IPS-18c (cell line): ENCODE data around the gene HEXA.
"Not testable (repeated sequence)": the region's sequence is repeated elsewhere in the genome, so short reads cannot be mapped to it uniquely, and the experiment has no call there.

Source experiments
- H3K4me3 ChIP-seq: 2 replicates; pipeline ENCODE4 v1.7.0; 2013; ENCODE audit warnings: low read depth, mild to moderate bottlenecking, low read length, moderate library complexity; ENCODE audit not compliant: insufficient read depth
- H3K9me3 ChIP-seq: one replicate; pipeline ENCODE4 v1.6.1; 2013; ENCODE audit warnings: mild to moderate bottlenecking, low read length, moderate library complexity; ENCODE audit not compliant: control insufficient read depth, insufficient read depth

HEXA gene

DNA sequence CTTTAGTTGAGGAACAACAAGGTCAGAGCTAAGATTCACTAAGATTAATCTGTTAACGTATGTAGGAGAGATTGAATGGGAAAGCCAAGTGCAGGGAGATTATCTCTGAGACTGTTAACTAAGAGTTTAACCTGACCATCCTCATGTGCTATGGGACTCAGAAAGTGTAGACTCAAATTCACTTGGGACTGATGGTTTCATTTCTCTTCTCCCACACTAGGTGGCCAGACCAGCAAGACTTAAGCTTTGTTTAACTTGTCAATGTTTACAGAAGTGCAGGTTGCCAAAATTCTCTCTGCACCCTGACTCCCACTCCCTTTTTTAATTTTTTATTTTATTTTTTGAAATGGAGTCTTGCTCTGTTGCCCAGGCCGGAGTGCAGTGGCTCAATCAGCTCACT, 6.3 kb upstream of the HEXA start:
- no peak overlapping the region for H3K4me3 ChIP-seq

DNA sequence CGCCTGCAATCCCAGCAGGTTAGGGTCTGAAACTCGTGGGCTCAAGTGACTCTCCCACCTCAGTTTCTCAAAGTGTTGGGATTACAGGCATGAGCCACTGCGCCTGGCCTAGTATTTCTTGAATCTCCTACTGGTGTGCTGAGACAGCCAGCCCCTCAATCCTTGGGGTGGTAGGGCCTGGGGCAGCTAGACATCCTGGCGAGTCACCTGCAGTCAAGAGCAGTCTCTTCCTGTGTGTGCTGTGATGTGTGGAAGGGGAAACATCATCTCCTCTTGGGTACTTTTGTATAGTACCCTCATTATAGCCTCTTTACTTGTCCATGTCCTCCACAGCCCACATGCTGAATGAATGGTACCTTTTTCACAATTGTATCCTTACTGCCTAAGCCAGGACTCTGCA, 4.9 kb upstream of the HEXA start:
- H3K4me3 ChIP-seq, result no peak overlapping the region
- no peaks in the 10 kb centered on the region for H3K9me3 ChIP-seq

More for the DNA sequence above, 6.3 kb upstream of the HEXA start:
- no peaks in the 10 kb centered on the region for H3K9me3 ChIP-seq

- Histone ChIP-seq H3K4me3 (no peak overlapping the region), H3K9me3 (no peaks in the 10 kb centered on the region)
Observed at GRCh38 chr15:72379856-72380430, 4.1 kb upstream of the HEXA start.

- H3K9me3 ChIP-seq, H3K4me3 ChIP-seq: not testable (repeated sequence)
Observed at GRCh38 chr15:72379106-72379505, 3.3 kb upstream of the HEXA start.

DNA sequence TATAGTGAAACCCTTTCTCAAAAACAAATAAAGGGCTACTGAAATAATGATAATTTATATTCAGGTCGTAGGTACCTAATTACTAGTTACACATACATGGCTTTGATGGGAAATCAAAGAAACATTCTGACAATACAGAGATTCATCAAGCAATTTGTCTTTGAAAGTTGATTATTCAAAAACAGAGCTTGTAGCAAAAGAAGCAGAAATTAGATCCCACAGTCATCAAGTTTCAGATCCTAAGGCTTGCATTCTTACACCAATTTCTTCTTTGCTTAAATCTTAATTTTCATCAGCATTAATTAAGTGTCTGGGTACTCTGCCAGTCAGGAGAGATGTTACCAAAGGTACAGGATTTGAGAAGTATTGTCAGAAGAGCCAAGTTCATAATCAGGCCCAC, 1.5 kb upstream of the HEXA start:
- no peaks in the 10 kb centered on the region for H3K9me3 ChIP-seq
- H3K4me3 ChIP-seq, result no peak overlapping the region

- Histone ChIP-seq H3K9me3 (no peaks in the 10 kb centered on the region), H3K4me3 (peak overlapping the region; percentile 89)
Observed at GRCh38 chr15:72375501-72375845, 341 bp downstream of the HEXA start.

- no peaks in the 10 kb centered on the region for H3K9me3 ChIP-seq
- no peak overlapping the region for H3K4me3 ChIP-seq
Observed at GRCh38 chr15:72372361-72372760, 3.5 kb downstream of the HEXA start.

DNA sequence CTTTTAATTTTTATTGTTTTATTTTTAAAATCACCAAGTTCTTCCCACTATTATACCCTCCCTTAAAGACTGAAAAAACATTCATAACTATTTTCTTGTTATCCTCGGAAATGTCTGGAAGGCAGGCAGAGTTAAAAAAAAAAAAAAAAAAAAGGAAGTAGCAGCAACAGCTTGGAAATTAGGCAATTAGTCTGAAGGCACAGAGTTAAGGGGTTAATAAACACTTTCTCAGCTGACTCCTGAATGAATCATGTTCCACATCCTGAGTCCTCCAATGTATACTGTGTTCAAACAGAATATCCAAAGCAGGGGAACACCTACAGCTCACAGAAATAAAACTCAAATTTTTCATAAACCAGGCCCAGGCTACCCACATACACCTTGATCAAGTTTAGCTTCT, 5.8 kb downstream of the HEXA start:
- Histone ChIP-seq H3K9me3 (peaks cover 2% of the 10 kb centered on the region), H3K4me3 (no peak overlapping the region)

- Histone ChIP-seq H3K4me3 (no peak overlapping the region), H3K9me3 (peaks cover 2% of the 10 kb centered on the region)
Observed at GRCh38 chr15:72368899-72369298, 6.9 kb downstream of the HEXA start.

DNA sequence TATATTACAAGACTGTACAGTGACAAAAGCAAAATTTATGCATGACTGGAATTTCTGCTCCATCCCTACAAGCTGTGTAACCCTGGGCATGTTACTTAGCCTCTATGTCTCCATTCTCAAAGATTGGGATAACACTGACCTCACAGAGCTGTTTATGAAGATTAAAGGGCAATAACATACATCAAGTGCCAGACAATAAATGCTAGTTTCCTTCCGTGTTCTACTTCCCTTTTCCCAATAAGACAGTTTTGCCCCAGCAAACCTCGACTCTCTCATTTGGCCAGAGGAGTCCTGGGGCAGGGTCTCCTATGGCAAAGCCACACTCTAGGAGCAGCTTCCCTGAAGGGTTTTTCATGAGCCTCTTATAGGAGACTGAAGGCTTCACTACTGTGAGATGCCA, 7.5 kb downstream of the HEXA start:
- peaks cover 2% of the 10 kb centered on the region for H3K9me3 ChIP-seq
- no peak overlapping the region for H3K4me3 ChIP-seq

DNA sequence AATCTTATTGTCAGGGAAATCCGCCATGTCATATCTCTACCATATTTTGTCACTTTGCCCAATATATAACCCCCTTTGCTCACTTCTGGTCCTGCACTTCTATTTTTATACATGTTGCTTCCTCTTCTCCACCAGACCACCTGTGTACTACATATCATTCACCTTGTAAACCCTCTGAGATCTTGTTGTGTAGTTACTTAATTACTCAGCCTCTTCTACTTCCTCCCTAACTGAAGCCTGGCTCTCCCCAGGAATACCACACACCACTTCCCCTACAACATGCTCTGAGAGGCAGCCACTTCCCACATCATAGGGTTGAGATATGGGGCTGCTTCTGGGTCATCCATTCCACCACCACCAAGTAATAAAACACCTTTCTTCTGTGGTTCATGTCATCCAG, 10.0 kb downstream of the HEXA start:
- H3K4me3 ChIP-seq, result no peak overlapping the region
- H3K9me3 ChIP-seq, result peaks cover 2% of the 10 kb centered on the region

- no peak overlapping the region for H3K4me3 ChIP-seq
- H3K9me3 ChIP-seq, result no peaks in the 10 kb centered on the region
Observed at GRCh38 chr15:72361176-72361575, 14.6 kb downstream of the HEXA start.

DNA sequence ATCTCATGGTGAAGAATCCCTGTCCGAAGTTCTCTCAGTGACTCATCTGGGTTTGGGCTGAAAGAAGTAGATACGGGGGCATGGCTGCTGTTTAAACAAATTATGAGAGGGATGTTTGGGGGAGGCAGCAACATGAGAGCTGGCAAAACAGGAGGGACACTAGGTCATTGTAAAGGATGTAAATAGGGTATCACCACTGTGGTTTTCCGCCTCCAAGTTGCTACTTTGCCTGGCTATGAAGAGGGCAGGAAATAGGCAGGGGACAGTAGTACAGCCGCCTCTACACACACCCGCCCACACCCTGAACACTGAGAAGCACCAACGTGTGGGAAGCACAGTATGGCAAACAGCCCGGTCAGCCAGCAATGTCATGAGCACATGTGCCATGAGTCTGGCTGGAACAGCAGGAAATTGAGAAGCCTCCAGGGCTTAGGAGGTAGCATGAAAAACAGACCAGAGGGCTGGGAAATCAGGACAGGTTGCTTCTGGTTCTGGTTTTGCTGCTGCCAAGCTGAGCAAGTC, 17.1 kb downstream of the HEXA start:
- H3K9me3 ChIP-seq, result no peaks in the 10 kb centered on the region
- no peak overlapping the region for H3K4me3 ChIP-seq

GRCh38 chr15:72358121-72358520, 17.7 kb downstream of the HEXA start:
- Histone ChIP-seq H3K9me3 (no peaks in the 10 kb centered on the region), H3K4me3 (no peak overlapping the region)

DNA sequence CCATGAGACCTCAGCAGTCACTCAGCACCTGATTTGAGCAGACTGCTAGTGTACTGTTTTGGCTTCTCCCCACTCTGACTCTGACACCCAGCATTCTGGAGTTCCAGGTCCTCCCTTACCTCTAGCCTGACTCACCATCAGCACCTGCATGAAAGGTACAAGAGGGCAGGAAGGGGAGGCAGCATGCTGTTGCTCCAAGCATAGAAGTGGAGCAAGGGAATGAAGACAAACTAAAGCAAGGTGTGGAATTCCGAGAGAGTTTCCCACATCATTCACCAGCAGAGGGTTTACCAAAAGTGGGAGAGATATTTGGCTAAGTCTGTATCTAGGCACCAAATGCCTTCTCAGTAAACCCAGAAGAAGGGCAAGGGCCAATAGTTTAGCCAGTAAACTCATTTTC, 21.3 kb downstream of the HEXA start:
- Histone ChIP-seq H3K9me3 (no peaks in the 10 kb centered on the region), H3K4me3 (no peak overlapping the region)

- Histone ChIP-seq H3K9me3 (no peaks in the 10 kb centered on the region), H3K4me3 (no peak overlapping the region)
Observed at GRCh38 chr15:72353266-72353665, 22.5 kb downstream of the HEXA start.

DNA sequence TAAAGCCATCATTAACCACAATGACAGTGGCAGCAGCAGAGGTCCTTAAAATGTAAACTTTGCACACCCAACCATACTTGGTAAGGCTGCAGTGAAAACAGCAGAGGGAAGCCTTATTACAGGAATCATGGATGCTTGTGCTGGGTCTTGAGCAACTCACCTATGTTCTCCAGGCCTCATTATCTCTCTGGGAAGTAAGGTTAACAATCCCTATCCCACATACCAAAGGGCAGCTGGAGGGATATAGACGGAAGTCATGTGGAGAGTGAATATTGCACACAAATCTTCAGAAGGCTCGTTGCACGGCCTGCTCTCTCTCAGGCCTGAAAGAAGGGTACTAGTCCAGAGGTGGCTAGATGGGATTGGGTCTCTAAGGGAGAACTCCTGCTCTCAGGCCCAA, 30.0 kb downstream of the HEXA start:
- Histone ChIP-seq H3K4me3 (no peak overlapping the region), H3K9me3 (no peaks in the 10 kb centered on the region)

DNA sequence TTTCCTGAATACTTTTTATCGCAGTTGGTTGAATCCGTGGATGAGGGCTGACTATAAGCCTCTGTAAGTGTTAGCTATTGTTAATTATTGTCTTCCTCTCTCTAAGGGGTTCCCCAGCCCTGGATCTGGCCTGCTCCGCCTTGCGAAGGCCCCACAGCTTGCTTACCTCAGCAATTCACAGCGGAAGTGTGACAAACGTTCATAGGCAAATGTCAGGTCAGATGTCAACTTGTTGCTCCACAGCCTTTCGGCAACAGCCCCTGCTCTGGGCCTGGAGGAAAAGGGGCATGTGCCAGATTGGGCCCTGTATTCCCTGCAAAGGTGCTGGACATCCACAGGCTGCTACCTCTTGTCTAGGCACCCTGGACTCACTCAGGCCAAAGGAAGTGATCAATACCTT, 30.5 kb downstream of the HEXA start:
- no peaks in the 10 kb centered on the region for H3K9me3 ChIP-seq
- no peak overlapping the region for H3K4me3 ChIP-seq

DNA sequence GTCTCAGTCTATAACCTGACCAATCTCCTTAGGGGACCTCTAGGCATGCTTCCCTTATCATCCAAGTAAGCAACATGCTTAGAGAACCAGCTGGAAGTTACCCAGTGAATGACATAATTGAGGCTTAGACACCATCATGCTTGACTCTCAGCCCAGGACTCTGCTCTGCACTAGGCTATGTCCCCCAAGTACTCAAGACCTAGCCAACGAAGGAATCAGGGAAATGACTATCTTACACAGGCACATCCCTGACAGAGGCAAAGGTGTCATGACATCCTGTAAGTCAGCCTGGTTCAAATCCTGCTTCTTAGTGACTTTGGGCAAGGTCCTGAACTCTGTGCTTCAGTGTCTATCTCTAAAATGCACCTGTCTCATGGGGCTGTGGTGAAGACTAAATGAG, 31.2 kb downstream of the HEXA start:
- no peaks in the 10 kb centered on the region for H3K9me3 ChIP-seq
- no peak overlapping the region for H3K4me3 ChIP-seq
